DOHH2 (cell line): Measurements from ENCODE around the gene FBXO4.

Experiments used
- CTCF ChIP-seq: fragments of 200-600 bp; sonication (generic); IDR thresholded peaks from one replicate; pipeline ENCODE4 v1.5.1; 2014; ENCODE audit warnings: antibody characterized with exemption, mild to moderate bottlenecking, low read depth, low read length; ENCODE audit not compliant: poor library complexity, severe bottlenecking
- EZH2phosphoT487 ChIP-seq: fragments of 200-600 bp; sonication (generic); IDR thresholded peaks from 2 replicates; pipeline ENCODE4 v1.6.1; 2017; ENCODE audit warnings: borderline replicate concordance, mild to moderate bottlenecking, antibody characterized with exemption, low read length, moderate library complexity, mixed read lengths

- no peak for TF ChIP-seq CTCF
- TF ChIP-seq EZH2phosphoT487 = no peak
Measured at GRCh38 chr5:41980870-41981269, 55.8 kb downstream of the FBXO4 start.
